ENCODE measurements around the gene FTCD. TPM values are rescaled to one million over a fixed set of nuclear protein-coding genes. Genes with fewer than 3 reads are reported as not detected.

The FTCD gene
- total and polyA plus RNA-seq, 10 of the 15 experiments (the other 5 are each of a cell fraction or from before 2014, with no cell fraction given), result 0.27 to 0.28 TPM; not detected in 8

DNA sequence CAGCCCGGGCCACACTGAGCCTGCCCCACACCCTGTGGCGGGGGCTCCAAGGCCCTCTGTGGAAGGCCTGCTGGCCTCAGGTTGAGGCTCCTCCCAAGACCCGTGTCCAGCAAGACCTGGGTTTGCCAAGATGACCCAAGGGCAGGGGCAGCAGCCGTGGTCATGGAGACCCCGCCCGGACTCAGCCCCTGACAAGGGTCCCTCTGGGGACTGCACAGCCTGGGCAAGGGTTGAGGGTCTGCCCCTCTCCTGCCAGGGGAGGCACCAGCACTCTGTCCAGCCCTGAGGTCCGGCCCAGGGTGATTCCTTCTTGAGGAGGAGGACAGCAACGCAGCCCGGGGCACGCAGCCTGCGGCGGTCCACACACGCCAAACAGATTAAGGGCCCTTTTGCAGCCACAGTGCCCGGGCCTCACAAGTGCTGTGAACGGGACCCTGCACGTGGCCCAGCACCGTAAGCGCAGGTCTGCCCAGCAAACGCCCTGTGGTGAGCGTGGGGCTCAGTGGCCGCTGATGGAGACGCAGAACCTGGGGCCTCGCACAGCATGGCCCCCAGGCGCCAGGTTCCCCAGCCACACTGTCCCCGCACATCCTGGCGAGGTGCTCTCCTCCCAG, 25.5 kb upstream of the FTCD start (continued):
- TF ChIP-seq NFYA (IDR thresholded peaks at IDR 0.05; ENCODE audit: borderline replicate concordance, low read depth, low read length), result no peak
- TF ChIP-seq RB1 (IDR thresholded peaks at IDR 0.05; ENCODE audit: borderline replicate concordance), result no peak
- TF ChIP-seq SMAD1 (IDR thresholded peaks at IDR 0.05; ENCODE audit: low read depth, partially characterized antibody), result no peak
- TF ChIP-seq PAX8 (IDR thresholded peaks at IDR 0.05), result no peak
- no peak for TF ChIP-seq SMC3 (IDR thresholded peaks at IDR 0.05; ENCODE audit: borderline replicate concordance, low read length)
- TF ChIP-seq, protein P1, sequence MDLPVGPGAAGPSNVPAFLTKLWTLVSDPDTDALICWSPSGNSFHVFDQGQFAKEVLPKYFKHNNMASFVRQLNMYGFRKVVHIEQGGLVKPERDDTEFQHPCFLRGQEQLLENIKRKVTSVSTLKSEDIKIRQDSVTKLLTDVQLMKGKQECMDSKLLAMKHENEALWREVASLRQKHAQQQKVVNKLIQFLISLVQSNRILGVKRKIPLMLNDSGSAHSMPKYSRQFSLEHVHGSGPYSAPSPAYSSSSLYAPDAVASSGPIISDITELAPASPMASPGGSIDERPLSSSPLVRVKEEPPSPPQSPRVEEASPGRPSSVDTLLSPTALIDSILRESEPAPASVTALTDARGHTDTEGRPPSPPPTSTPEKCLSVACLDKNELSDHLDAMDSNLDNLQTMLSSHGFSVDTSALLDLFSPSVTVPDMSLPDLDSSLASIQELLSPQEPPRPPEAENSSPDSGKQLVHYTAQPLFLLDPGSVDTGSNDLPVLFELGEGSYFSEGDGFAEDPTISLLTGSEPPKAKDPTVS (IDR thresholded peaks at IDR 0.05; ENCODE audit: low read depth, low read length), result no peak
- TF ChIP-seq E2F8 (IDR thresholded peaks at IDR 0.05; ENCODE audit: low read depth, partially characterized antibody), result no peak
- no peak for TF ChIP-seq MTA2 (IDR thresholded peaks at IDR 0.05; ENCODE audit: low read depth)

Measured in GM12878 (cell line).